ENCODE measurements around the gene APBA2.

APBA2 gene

DNA sequence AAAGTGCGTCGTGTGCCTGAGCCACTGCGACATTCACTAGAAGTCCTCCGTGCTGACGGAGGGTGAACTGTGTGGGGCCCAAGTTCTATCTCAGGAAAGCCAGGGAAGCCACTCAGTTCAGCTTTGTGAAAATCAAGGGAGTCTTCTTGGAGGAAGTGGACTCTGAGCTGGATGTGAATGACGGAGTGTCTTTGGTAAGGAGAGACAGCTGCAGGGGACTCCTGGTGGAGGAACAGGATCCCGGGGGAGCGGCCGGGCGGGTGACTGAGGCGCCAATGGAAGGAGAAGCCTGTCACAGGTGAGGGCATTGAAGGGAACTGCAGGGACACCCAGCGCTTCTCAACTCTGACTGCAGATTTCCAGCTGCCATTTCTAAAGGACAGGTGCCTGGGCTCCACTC is 75.6 kb downstream of the APBA2 start:
- no peak for DNase-seq

DNA sequence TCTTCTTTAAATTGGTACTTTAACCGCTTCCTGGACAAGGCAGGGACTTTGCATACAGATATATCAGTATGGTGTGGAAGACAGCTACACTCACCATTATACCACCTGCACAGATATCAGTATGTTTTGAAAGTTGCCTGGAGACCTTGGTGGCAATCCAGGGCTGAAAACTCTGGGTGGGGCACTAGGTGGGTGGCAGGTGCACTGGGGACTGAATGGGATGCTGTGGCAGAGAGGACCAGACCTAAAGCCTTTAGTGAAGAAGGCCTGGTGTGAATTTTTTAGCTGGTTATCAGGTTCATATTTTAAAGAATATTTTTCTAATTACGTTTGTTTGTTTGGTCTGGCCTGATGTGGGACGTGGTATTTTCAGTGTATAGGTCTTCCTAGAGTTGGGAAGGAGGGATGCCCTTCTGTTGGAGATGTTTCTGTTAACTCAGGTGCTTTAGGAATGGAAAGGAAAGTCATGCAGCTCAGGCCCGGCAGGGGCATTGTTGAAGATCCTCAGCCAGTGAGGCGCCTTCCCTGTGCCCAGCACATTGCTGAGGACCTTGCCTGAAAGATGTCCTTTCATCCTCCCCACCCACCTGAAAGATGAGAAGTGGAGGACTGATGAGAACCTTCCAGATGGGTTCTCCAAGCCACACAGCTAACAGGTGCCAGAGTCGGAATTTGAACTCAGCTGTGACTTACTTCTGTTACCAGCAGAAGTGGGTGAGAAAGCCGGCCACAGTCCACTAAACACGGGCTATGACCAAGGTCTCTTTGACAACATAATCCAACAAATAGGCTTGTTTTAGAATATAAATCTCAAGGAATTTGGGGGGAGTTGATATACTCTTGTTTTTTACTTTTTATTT is 77.3 kb downstream of the APBA2 start:
- DNase-seq: no peak

DNA sequence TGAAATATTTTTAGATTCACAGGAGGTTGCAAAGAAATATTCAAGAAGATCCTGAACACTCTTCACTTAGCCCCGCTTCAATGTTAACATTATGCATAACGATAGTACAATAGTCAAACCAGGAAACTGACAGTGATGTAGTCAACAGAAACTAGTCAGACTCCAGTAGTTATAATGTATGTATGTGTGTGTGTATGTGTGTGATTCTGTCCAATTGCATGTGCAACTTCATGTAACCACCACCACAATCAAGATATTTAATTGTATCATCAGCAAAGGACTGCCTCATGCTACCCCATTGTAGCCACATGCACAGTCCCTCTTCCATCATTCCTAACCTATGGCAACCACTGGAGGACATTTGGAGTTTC is 77.9 kb downstream of the APBA2 start:
- no peak for DNase-seq

DNA sequence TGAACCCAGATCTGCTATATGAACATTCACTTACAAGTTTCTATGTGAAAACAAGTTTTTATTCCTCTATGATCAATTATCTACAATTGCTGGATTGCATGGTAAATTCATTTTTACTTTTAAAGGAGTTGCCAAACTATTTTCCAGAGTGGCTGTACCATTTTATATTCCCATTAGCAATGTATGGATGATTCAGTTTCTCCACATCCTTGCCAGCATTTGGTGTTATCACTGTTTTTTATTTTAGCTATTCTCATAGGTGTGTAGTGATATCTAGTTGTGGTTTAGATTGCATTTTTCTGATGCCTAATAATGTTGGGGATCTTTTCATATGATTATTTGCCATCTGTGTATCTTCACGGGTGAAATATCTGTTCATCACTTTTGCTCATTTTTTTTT is 78.3 kb downstream of the APBA2 start:
- no peak for DNase-seq

DNA sequence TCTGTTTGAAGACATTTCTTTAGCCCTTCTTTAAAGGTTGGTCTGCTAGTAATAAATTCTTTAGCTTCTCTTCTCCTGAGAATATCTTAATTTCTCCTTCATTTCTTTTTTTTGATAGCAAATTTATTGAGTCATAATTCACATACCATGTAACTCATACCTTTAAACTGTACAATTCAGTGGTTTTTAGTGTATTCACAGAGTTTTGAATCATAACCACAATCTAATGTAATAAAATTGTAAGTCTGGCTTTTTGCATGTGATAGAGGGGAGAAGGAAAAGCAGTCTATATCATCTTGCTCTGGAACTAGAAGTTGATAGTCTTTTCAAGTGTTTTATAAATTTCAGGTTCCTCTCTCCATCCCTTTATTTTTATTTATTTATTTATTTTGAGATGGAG is 81.3 kb downstream of the APBA2 start:
- no peak for DNase-seq

DNA sequence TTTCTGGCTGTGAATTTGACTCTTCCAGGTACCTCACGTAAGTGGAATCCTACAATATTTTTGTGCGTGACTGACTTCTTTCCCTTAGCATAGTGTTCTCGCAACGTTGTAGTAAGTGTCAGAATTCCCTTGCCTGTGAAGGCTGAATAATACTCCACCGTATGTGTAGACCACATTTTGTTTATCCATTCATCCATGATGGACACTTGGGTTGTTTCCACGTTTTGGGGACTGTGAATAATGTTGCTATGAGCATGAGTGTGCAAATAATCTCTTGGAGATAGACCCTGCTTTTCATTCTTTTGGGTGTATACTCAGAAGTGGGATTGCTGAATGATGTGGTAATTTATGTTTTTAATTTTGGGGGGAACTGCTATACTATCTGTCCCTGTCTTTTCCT is 82.2 kb downstream of the APBA2 start:
- DNase-seq: no peak

DNA sequence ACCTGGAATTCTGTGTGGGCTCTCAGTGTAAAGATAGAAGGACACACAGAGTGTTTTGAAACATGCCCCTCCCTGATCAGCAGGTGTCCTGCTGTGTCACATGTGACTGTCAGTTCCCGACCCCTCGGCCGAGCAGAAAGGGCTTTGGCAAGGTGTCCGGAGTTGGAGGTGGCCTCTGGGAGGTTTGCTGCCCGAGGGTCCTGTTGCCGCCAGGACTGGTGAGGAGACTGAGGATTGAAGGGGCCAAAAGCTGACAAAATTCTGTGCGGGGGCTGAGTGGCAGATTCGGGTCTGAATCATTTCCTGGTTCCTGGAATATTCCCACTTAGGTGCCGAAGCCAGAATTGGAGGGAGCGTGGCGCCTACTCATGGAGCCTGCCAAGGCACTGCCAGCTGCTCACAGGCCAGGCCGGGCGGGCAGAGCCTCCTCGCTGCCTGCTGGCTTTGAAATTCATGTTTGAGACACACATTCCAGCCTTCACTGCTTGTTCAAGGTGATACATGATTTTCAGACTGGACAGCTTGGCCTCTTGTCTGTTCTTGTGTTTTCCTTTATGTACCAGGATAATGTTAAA is 83.8 kb downstream of the APBA2 start:
- DNase-seq: no peak

DNA sequence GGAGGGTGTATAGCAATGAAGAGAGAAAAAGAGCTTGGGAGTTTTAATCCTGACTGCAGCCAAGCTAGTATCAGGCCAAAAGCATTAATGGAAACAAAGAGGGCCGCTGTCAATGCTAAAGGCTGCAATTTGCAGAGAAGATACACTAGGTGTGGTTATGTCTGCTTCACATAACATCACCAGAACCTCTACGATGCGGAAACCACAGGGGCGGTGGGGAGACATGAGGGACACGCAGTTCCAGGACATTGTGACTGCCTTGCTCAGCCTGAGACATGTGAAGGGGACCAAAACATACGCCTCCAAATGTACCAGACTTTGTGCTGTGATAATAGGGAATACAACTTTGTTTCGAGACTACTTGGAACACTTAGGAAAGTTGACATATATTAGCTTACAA is 88.4 kb downstream of the APBA2 start:
- DNase-seq: no peak

DNA sequence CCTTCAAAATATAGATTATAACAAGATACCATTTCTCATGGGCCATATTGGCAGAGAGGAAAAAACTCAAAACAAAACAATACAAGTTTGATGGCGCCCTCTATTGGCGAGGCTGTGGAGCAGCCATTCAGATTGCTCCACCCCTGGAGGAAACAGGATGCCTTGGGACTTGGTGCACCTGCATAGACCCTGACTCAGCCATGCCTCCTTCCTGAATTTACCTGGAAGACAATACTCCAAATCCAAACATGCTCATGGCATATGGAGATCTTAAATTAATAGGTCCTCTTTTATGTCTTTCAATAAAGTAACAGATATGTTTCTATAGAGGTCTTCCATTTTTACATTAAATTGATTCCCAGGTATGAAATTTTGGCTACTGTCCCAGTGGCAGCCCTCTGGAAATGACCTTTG is 90.0 kb downstream of the APBA2 start:
- no peak for DNase-seq

DNA sequence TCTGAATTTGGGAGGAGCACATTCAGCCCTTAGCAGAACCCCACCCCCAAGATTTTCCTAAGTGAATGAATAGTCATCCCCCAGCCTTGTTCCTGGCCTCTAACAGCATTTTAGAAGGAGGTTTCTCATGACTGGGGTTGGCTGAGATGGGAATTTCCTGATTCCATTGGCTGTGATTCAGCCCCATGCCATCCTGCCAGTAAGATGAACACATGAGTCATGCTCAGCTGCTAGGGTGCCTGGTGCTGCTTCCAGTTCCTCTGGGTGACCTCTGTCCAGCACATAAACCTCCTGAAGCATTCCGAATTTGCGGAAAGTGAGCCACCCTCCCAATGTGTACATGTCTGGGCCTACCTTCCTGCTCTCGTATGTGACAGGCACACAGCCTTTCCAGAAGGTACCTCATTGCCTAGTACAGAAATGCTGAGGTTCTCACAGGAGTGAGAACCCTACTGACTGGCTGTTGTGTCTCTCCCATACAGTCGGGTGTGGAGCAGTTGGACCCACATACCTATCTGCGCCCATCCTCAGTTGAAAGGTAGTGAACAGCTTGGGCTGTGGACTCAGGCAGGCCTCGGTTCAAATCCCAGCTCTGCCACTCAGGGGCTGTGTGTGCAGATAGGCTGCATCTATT is 91.7 kb downstream of the APBA2 start:
- no peak for DNase-seq

DNA sequence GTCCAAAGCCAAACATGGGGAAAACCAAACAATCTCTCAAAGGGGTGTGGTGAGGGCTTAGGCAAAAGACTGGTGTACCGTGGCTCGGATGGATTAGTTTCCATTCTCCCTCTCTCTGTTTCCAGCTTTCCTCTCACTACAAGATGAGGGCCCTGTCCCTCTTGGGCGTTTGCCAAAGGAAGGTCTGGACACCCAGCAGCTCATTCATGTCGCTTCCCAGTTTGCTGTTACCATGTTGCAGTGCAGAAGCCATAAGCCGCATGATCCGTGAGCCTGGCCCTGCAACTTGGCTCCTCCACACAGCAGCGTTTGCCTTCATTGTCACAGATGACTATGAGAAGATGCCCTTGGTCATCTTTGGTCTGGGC is 92.2 kb downstream of the APBA2 start:
- DNase-seq: no peak

DNA sequence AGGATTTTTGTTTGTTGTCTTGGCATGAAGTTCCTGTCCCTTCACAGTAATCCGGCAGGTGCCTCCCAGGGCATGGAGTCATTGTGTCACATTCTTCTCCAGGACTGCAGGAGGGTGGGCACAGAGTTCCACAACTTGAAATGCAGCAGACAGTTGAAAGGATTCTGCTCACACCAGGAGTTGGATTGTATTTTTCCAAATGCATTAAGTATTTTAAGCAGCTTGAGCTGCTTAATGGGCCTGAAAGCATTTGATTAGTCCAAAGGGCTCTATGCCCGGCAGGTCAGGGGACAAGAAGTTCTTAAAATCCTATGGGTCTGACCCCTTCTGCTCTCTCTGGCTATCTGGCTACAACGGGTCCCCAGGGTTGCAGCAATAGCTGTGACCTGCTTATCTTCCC is 92.9 kb downstream of the APBA2 start:
- no peak for DNase-seq

DNA sequence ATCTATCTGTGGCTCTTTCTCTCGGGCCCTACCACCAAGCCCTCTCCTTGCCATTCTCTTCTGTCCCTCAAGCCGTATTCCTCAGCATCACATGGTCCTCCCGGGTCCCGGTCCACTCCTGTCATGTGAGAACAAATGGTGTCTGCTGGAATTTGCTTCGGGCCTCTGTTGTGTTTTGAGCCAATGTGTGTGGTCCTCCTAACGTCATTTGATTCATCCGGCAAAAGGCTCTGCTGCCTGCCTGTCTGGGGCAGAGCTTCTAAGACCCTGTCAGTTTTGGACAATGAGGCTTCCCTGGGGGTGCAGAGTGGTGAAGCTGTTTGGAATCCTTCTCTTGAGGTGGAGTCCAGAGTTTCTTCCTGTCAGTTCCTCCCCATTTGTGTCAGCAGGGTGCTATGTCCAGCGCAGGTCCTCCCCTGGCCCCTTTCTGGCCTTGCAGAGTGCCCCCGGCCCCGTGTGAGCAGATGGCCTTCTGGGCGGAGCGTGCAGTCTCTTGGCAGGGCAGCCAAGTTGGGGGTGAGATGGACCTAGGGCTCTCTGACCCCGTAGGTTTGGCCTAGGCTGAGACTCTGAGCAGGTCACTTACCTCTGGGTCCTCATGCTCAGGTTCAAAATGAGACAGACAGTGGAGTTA is 93.6 kb downstream of the APBA2 start:
- no peak for DNase-seq

DNA sequence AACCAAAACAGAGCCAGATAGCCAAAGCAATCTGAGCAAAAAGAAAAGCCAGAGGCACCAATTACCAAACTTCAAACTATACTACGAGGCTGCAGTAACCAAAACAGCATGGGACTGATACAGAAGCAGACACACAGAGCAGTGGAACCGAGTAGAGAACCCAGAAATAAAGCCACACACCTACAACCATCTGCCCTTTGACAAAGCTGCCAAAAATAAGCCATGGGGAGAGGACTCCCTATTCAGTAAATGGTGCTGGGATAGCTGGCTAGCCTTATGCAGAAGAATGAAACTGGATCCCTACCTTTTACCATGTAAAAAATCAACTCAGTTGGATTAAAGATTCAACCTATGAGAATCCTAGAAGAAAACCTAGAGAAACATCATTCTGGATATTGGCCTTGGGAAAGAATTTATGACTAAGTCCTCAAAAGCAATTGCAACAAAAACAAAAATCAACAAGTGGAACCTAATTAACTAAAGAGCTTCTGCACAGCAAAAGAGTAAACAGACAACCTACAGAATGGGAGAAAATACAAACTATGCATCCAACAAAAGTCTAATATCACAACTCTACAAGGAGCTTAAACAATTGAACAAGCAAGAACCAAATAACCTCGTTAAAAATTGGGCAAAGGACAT is 95.1 kb downstream of the APBA2 start:
- DNase-seq: no peak

DNA sequence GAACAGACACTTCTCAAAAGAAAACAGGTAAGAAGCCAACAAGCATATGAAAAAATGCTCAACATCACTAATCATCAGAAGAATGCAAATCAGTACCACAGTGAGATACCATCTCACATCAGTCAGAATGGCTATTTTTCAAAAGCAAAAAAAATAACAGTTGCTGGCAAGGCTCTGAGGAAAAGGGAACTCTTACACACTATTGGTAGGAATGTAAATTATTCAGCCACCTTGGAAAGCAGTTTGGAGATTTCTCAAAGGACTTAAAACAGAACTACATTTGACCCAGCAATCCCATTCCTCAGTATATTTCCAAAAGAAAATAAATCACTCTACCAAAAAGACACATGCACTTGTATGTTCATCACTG is 95.6 kb downstream of the APBA2 start:
- DNase-seq: no peak

DNA sequence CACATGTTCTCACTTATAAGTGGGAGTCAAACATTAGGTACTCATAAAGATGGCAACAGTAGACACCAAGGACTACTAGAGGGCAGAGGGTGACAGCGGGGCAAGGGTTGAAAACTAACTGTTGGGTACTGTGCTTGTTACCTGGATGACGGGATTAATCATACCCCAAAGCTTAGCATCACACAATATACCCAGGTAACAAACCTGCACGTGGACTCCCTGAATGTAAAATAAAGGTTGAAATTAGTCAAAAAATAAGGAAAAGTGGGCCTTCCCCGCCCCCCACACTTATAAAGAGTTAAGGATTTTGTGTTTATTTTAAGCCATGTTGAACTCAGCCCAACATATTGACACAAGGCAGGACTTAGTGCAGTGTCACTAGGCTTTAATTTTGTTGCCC is 96.1 kb downstream of the APBA2 start:
- no peak for DNase-seq

DNA sequence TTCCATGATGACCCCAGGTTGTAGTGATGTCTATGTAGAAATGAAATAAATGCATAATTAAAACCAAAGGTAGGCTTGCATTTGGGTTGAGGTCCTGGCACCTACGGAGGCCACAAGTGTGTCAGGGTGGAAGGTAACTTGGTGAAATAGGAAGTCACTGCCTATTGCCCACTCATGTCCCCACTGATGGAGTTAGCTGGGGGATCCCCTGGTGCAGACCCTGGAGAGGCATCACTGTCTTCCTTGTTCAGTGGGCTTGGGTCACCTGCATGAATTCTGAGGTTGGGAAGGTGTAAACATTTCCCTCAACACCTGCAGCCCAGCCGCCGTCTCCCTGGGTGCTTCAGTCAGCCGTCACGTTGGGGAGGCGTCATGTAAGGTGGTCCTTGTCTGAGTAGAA is 97.1 kb downstream of the APBA2 start:
- no peak for DNase-seq

DNA sequence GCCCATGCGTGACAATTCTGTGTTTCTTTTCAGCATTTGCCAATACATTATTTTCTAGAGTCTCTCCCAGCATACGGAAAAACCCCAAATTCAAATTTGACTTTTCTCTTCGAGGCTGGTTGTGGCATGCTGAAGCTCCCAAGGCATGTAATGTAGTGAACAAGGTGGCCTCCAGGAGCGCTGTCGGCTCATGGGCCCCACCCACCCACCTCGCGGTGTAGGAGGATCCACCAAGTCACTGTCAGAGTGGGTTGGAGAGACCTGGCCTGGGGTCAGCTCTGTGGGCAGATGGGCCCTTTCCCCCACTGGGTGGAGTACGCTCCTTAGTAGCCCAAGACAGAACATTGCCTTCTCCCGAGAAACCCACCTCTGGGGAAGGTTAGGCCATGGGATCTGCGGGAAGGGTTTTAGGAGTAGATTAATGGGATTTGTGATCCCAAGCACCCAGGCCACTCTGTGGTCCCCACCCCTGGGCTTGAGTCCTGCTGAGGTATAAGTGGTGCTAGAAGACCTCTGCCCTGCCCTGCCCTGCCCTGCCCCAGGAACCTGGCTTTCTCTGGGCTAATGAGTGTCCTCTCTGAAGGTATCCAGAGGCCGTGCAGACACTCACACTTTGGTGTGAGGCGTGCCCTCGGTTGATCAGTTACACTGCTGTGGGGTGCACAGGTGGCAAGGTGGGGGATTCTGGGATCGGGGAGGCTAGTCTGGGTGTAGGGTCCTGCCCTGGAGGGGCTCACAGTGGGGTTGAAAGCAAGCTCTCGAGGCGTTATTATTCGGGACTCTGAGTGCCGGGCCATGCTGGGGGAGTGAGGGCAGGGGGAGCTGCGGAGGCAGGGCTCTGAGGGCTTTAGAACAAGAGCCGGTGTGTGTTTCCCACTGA is 97.9 kb downstream of the APBA2 start:
- DNase-seq: no peak

DNA sequence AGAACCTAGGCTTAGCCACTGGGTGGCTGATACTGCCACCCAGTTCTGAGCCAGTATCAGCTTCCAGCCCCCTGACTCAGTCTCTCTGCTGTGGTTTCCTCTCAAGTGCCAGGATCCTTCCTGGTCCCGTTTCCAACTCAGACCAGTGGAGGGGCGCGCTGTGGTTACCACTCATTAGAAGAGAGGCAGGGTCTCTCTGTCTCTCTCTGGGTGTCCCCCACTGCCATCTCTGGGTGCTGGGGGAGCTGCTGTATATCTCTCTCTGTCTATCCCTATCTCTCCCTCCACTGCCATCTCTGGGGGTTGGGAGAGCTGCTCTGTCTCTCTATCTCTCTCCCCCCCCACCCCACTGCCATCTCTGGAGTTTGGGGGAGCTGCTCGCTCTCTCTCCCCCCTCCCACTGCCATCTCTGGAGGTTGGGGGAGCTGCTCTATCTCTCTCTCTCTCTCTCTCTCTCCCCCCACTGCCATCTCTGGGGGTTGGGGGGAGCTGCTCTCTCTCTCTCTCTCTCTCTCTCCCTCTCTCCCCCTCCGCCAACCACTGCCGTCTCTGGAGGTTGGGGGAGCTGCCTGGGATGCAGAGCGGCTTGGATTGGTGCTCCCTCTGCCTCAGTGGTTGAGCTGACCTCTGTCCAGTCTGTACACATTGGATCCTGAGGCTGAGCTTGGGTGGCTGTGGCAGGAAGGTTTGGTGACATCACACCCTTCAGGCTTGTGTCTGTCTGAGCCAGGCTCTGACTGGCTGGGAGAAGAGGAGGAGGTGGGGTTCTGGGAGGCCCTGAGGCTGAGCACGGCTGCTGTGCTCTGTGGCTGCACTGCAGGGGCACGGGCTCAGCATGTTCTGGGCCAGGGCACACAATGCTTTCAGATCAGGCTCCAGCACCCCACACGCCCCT is 98.9 kb downstream of the APBA2 start:
- DNase-seq: no peak

DNA sequence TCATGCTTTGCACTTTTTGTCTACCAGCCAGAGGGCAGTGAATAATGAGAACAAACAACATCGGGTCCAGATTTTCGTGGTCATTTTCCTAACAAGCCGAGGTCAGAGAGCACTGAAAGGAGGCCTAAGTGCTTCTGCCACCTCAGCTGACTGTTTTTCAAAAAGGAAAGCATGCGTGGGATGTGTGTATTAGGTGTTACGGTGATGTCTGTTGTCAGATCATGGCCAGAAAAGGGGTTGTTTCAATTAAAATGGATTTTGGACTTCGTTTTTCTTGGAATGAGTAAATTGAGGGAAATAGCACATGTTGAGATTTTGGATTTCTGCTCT is 99.5 kb downstream of the APBA2 start:
- no peak for DNase-seq

DNA sequence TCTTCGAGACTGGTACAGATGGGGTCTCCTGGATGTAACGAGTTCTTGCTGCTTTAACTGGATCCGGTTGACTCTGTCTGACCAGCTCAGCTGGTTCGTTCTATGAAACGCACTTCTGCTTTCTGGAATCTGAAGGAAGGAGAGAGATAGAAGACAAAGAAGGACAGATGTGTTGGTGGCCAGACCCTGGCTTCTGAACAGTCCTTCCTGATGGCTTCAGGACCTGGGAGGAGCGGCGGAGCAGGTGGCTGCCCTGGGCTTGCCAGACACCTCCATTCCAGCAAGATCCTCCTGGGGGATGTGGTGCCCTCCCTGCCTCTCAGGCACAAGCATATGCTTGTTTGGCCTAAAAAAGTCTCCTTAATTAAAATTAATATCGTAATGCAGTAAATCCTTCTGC is 99.9 kb downstream of the APBA2 start:
- no peak for DNase-seq

DNA sequence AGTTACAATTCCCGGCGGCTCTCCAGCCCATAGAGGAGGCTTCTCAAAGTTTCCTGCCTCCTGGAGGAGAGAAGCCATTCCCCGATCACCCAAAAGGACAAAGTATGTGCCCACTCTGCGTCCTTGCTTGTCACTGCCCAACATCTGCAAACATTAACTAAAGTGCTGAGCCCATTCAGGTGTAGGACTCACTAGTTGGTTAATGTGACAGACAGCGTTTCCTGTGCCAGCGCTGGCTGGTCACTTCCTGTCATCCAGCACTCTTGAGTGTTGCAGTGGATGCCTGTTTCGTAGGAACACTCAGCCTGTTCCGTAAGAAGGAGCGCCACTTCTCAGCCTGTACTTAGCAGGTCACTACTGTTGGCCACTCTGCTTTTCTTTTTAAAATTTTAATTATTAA is 100.3 kb downstream of the APBA2 start:
- DNase-seq: no peak

All from NCI-H146 (cell line).